RPMI7951 (cell line): Measurements from ENCODE around the gene TXN2. TPM values are rescaled to one million over a fixed set of nuclear protein-coding genes. Genes with fewer than 3 reads are reported as not detected.
"Not testable (repeated sequence)": the region's sequence is repeated elsewhere in the genome, so short reads cannot be mapped to it uniquely, and the experiment has no call there.

Experiments used
- DNase-seq: peaks from one replicate; pipeline ENCODE4 v3.0.0-alpha.2; 2012; ENCODE audit warnings: low read depth
- total RNA-seq: library from RNA; depleted of rRNA; stranded (reverse); fragments of >200 nt; shearing (Covaris generic); gene quantifications from 2 replicates; pipeline ENCODE4 v1.2.3, GENCODE V29; 2014; rRNA removed

The TXN2 gene
- total RNA-seq = 17.8 and 19.8 TPM in 2 replicates

- peak; percentile 95 for DNase-seq
Measured at GRCh38 chr22:36481393-36482168, at the start of gene TXN2. Gene TXN2, minus strand, starts transcription at chr22:36481640. Its CDS starts 803 bp downstream, at chr22:36480837.

GRCh38 chr22:36528795-36529751 lies 47.6 kb upstream of the TXN2 start, which contains the start of gene EIF3D:
Gene EIF3D, minus strand, starts transcription at chr22:36529166. Its CDS starts 3,045 bp downstream, at chr22:36526121.
- DNase-seq = peak; percentile 99

GRCh38 chr22:36528341-36528740 lies 46.9 kb upstream of the TXN2 start:
- DNase-seq = no peak

GRCh38 chr22:36522662-36523061 lies 41.2 kb upstream of the TXN2 start:
- no peak for DNase-seq

GRCh38 chr22:36520423-36520822 lies 39.0 kb upstream of the TXN2 start:
- DNase-seq = no peak

GRCh38 chr22:36519906-36520305 lies 38.5 kb upstream of the TXN2 start:
- not testable (repeated sequence) for DNase-seq

- no peak for DNase-seq
Measured at GRCh38 chr22:36514766-36515165, 33.3 kb upstream of the TXN2 start.

- no peak for DNase-seq
Measured at GRCh38 chr22:36512991-36513390, 31.6 kb upstream of the TXN2 start.

- DNase-seq = no peak
Measured at GRCh38 chr22:36512333-36512732, 30.9 kb upstream of the TXN2 start.

- peak; percentile 50 for DNase-seq
Measured at GRCh38 chr22:36510966-36511881, 29.8 kb upstream of the TXN2 start.

- no peak for DNase-seq
Measured at GRCh38 chr22:36510384-36510783, 28.9 kb upstream of the TXN2 start.

- DNase-seq = no peak
Measured at GRCh38 chr22:36507518-36508010, 26.1 kb upstream of the TXN2 start.

- DNase-seq = peak; percentile 79
Measured at GRCh38 chr22:36506637-36507517, 25.4 kb upstream of the TXN2 start, which contains the start of gene FOXRED2. Gene FOXRED2, minus strand, starts transcription at chr22:36507040. Its CDS starts 618 bp downstream, at chr22:36506422.

GRCh38 chr22:36505998-36506635 lies 24.7 kb upstream of the TXN2 start:
- no peak for DNase-seq

- no peak for DNase-seq
Measured at GRCh38 chr22:36497910-36498665, 16.6 kb upstream of the TXN2 start.

GRCh38 chr22:36493690-36494110 lies 12.3 kb upstream of the TXN2 start:
- DNase-seq = no peak

- no peak for DNase-seq
Measured at GRCh38 chr22:36492109-36492508, 10.7 kb upstream of the TXN2 start.

GRCh38 chr22:36491155-36491554 lies 9.7 kb upstream of the TXN2 start:
- DNase-seq = no peak
